GM21825 (cell line): ENCODE results near the gene CEACAM6.
"Not testable (repeated sequence)": the region's sequence is repeated elsewhere in the genome, so short reads cannot be mapped to it uniquely, and the experiment has no call there.

Source experiments
- ATAC-seq: cut with Tn5 transposase; IDR thresholded peaks from one replicate; pipeline ENCODE4 v1.9.1; 2021; ENCODE audit warnings: mild to moderate bottlenecking, moderate library complexity; ENCODE audit not compliant: unreplicated experiment

CEACAM6 gene

GRCh38 chr19:41746593-41747227 lies 8.6 kb upstream of the CEACAM6 start:
- ATAC-seq: no peak

GRCh38 chr19:41748012-41748411 lies 7.3 kb upstream of the CEACAM6 start:
- ATAC-seq: no peak

GRCh38 chr19:41750248-41751134 lies 4.8 kb upstream of the CEACAM6 start:
- ATAC-seq: not testable (repeated sequence)

- no peak for ATAC-seq
Observed at GRCh38 chr19:41753159-41753558, 2.2 kb upstream of the CEACAM6 start.

- ATAC-seq: no peak
Observed at GRCh38 chr19:41753936-41754529, 1.3 kb upstream of the CEACAM6 start.

GRCh38 chr19:41758846-41759245 lies 3.5 kb downstream of the CEACAM6 start:
- no peak for ATAC-seq

GRCh38 chr19:41767115-41767514 lies 11.8 kb downstream of the CEACAM6 start:
- ATAC-seq: no peak

GRCh38 chr19:41768105-41768504 lies 12.8 kb downstream of the CEACAM6 start:
- ATAC-seq: not testable (repeated sequence)

- ATAC-seq: no peak
Observed at GRCh38 chr19:41769608-41770007, 14.3 kb downstream of the CEACAM6 start.

- ATAC-seq: no peak
Observed at GRCh38 chr19:41771410-41771809, 16.1 kb downstream of the CEACAM6 start.

- ATAC-seq: no peak
Observed at GRCh38 chr19:41774515-41774980, 19.2 kb downstream of the CEACAM6 start.

- ATAC-seq: no peak
Observed at GRCh38 chr19:41776700-41777099, 21.4 kb downstream of the CEACAM6 start.

GRCh38 chr19:41783612-41784011 lies 28.3 kb downstream of the CEACAM6 start:
- ATAC-seq: no peak

- ATAC-seq: no peak
Observed at GRCh38 chr19:41784312-41784711, 29.0 kb downstream of the CEACAM6 start.

- ATAC-seq: no peak
Observed at GRCh38 chr19:41784743-41785142, 29.4 kb downstream of the CEACAM6 start.

GRCh38 chr19:41785653-41786052 lies 30.3 kb downstream of the CEACAM6 start:
- no peak for ATAC-seq

- ATAC-seq: no peak
Observed at GRCh38 chr19:41787055-41787454, 31.7 kb downstream of the CEACAM6 start.

- not testable (repeated sequence) for ATAC-seq
Observed at GRCh38 chr19:41788518-41788917, 33.2 kb downstream of the CEACAM6 start.

- not testable (repeated sequence) for ATAC-seq
Observed at GRCh38 chr19:41789053-41789452, 33.7 kb downstream of the CEACAM6 start.

GRCh38 chr19:41792513-41793413 lies 37.4 kb downstream of the CEACAM6 start:
- no peak for ATAC-seq

- ATAC-seq: no peak
Observed at GRCh38 chr19:41793414-41793727, 38.0 kb downstream of the CEACAM6 start.
